Putamen (tissue), 1 donor: ENCODE results near the gene SYP.
"Not testable (repeated sequence)": the region's sequence is repeated elsewhere in the genome, so short reads cannot be mapped to it uniquely, and the experiment has no call there.

ENCODE experiments used
- DNase-seq: peaks from one replicate; pipeline ENCODE4 v3.0.0-alpha.2; 2016; ENCODE audit warnings: low spot score

The SYP gene

GRCh38 chrX:49166914-49167739, 32.9 kb downstream of the SYP start:
- DNase-seq = no peak

- DNase-seq = peak; percentile 46
These were observed 33.8 kb downstream of the SYP start for GRCh38 chrX:49165901-49166881.

GRCh38 chrX:49164589-49165360, 35.2 kb downstream of the SYP start:
- no peak for DNase-seq

DNA sequence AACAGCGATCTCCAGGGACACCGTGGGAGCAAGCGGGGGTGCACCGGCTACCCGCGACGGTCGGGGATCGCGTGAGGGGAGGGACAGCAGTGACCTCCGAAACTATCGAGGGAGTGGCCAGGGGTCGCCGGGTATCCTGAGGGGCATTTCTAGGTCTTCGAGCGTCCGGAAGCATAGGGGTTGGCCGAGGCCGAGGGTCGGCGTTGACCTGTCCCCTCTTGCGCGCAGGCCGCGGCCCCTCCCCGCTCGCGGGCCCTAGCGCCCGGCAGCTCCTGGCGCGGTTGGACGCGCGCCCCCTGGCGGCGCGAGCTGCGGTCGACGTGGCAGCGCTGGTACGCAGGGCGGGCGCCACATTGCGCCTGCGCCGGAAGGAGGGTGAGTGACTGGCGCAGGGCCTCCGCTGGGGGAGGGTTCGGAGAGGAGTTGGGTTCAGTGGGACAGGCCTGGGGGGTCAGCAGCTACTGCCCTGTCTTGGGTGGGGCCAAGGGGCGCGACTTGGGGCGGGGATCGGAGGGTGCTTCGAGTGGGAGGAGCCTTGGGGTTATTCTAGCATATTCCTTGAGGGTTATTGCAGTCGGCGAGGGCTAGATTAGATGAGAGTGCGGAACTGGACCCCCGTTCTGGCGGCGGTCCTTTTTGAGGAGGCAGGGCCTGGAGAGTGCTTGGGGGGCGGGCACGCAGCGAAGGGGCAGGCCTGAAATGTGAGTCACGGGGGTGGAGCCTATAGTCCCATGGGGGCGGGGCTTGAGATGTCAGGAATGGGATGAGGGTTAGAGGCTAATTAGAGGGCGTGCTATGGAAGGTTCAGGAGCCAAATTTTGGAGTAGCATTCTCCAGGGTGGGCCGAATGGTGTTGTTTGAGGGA, 36.2 kb downstream of the SYP start:
- DNase-seq = peak; percentile 86

DNA sequence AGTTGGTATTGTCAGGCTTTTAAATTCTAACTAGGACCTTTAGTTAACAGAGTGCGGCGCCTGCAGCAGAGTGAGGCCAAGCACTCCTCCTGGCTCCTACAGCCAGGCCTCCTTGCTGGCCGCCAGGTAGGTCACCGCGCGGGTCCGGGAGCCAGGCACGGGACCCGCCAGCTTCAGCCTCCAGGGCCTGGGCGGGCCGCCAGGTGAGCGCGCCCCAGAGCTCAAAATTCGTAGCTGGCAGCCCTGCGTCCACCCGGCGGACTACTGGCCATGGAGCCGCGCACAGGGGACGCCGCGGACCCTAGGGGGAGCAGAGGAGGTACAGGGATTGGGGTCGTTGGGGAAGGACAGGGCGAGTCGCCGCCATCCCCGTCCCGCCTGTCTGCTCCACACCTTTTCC, 37.4 kb downstream of the SYP start, which contains the start of gene MAGIX:
MAGIX (plus strand) TSS at position 139 of the 400 bp plus-strand sequence; CDS start at position 271, 132 bp downstream.
- DNase-seq = no peak

GRCh38 chrX:49161632-49162031, 38.4 kb downstream of the SYP start:
- DNase-seq = no peak

- no peak for DNase-seq
These were observed 39.1 kb downstream of the SYP start for GRCh38 chrX:49160908-49161307.

GRCh38 chrX:49157194-49157593, 42.8 kb downstream of the SYP start:
- DNase-seq = no peak

DNA sequence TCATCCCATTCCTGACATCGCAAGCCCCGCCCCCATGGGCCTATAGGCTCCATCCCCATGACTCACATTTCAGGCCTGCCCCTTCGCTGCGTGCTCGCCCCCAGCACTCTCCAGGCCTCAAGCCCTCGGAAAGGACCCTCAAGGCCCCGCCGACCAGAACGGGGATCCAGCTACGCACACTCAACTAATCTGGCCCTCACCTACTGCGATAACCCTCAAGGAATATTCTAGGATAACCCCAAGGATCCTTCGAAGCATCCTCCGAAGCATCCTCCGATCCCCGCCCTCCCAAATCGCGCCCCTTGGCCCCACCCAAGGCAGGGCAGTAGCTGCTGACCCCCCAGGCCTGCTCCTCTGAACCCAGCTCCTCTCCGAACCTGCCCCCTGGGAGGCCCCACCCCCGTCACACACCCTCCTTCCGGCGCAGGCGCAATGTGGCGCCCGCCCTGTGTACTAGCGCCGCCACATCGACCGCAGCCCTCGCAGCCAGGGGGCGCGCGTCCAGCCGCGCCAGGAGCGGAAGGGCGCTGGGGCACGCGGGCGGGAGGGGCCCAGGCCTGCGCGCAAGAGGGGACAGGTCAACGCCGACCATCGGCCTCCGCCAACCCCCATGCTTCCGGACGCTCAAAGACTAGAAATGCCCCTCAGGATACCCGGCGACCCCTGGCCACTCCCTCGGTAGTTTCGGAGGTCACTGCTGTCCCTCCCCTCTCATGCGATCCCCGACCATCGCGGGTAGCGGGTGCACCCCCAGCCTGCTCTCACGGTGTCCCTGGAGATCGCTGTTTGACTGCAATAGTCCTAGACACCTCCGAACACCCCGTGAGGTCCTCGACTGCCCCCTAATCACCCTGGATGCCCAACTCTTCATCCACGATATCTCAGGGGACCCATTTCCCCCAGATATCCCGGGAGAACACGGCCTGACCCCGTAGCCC, 43.8 kb downstream of the SYP start:
- DNase-seq = peak; percentile 88

GRCh38 chrX:49155243-49155899, 44.6 kb downstream of the SYP start:
- peak; percentile 34 for DNase-seq

DNA sequence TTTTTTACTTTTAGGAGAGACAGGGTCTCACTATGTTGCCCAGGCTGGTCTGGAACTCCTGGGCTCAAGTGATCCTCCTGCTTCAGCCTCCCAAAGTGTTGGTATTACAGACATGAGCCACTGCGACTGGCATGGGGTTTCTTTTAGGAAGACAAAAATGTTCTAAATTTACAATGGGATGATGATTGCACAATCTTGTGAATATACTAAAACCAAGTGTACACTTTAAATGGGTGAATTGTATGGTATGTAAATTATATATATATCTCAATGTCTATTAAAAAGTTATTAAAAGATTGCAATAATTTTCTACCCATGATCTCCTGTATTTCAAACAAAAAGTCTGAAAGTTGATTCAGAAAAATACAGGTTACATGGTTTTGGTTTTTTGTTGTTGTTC, 46.5 kb downstream of the SYP start:
- DNase-seq = no peak

GRCh38 chrX:49149291-49149690, 50.7 kb downstream of the SYP start:
- DNase-seq = not testable (repeated sequence)

DNA sequence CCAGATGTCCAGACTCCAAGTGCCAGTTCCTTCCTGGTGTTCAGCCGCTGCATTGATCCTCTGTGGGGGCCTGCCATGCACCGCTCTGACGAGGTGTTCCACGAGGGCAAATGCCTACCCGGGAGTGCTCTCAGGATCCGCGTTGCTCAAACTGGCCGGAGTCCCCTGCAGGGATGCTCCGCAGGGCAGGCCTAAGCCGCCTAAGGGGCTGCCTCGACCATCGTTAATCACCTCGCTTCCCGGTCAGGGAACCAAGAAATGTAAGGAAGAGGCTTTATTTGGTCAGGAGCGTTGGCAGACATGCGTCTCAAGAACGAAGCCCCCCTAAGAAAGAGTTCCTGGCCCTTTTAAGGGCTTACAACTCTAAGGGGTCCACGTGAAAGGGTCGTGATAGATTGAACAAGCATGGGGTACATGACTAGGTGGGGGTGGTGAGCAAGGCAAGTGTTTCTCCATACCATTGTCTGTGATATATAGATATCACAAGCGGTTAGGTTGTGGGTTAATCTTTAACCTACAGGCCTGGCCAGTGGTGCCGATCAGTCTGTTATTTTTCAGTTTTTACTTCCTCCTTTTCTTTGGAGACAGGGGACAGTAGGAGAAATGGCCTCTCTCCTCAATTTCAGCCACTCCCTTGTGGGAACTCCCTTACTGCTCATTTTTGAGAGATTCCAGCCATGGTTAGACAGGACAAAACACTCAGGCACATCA, 51.4 kb downstream of the SYP start:
- not testable (repeated sequence) for DNase-seq

- no peak for DNase-seq
These were observed 52.1 kb downstream of the SYP start for GRCh38 chrX:49147936-49148335.

GRCh38 chrX:49147282-49147681, 52.7 kb downstream of the SYP start:
- no peak for DNase-seq

GRCh38 chrX:49143154-49143553, 56.8 kb downstream of the SYP start:
- not testable (repeated sequence) for DNase-seq

DNA sequence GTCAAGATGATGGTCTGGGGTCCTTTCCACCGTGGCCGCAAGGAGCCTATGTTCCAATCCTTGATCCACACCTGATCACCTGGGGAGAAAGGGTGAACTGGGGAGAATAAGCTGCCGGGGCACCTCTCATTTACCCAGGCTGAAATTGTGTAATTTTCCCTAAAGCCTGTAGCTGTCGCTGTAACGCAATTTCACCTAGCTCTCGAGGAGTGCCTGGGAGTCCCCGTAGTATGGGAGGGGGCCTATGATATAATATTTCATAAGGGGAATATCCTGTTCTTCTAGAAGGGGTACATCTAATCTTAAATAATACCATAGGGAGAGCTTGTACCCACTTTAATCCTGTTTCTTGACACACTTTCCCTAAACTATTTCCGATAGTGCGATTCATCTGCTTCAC, 57.7 kb downstream of the SYP start:
- not testable (repeated sequence) for DNase-seq

- DNase-seq = no peak
These were observed 60.3 kb downstream of the SYP start for GRCh38 chrX:49139713-49140112.
